Cerebellar nuclear complex (tissue), 1 donor: ENCODE data around the gene TNKS2.
"Not testable (repeated sequence)": the region's sequence is repeated elsewhere in the genome, so short reads cannot be mapped to it uniquely, and the experiment has no call there.

Source experiments
- DNase-seq, 2 experiments: peaks; one replicate each; lab custom pipeline; 2025; lab: John Stamatoyannopoulos, UW

The TNKS2 gene

GRCh38 chr10:91796331-91797047 lies 1.7 kb upstream of the TNKS2 start:
- no peak for DNase-seq

GRCh38 chr10:91797048-91797690 lies 1.1 kb upstream of the TNKS2 start:
- no peak for DNase-seq

- DNase-seq, result no peak
Observed at GRCh38 chr10:91798649-91799611, 704 bp downstream of the TNKS2 start.

- DNase-seq, result no peak
Observed at GRCh38 chr10:91799612-91799975, 1.4 kb downstream of the TNKS2 start.

GRCh38 chr10:91800182-91800581 lies 2.0 kb downstream of the TNKS2 start:
- DNase-seq, result no peak

- DNase-seq, result no peak
Observed at GRCh38 chr10:91800756-91801155, 2.5 kb downstream of the TNKS2 start.

- no peak for DNase-seq
Observed at GRCh38 chr10:91803386-91804125, 5.3 kb downstream of the TNKS2 start.

- no peak for DNase-seq
Observed at GRCh38 chr10:91804126-91804510, 5.9 kb downstream of the TNKS2 start.

GRCh38 chr10:91805110-91805838 lies 7.0 kb downstream of the TNKS2 start:
- DNase-seq, result no peak

GRCh38 chr10:91807264-91807663 lies 9.0 kb downstream of the TNKS2 start:
- DNase-seq, result not testable (repeated sequence)

- DNase-seq, result no peak
Observed at GRCh38 chr10:91813251-91813650, 15.0 kb downstream of the TNKS2 start.

- no peak for DNase-seq
Observed at GRCh38 chr10:91816981-91817380, 18.8 kb downstream of the TNKS2 start.

- DNase-seq, result no peak
Observed at GRCh38 chr10:91820144-91820543, 21.9 kb downstream of the TNKS2 start.

GRCh38 chr10:91824076-91824475 lies 25.9 kb downstream of the TNKS2 start:
- DNase-seq, result no peak

GRCh38 chr10:91829268-91829667 lies 31.0 kb downstream of the TNKS2 start:
- DNase-seq, result no peak

- DNase-seq, result no peak
Observed at GRCh38 chr10:91838199-91838598, 40.0 kb downstream of the TNKS2 start.

GRCh38 chr10:91843083-91843482 lies 44.9 kb downstream of the TNKS2 start:
- no peak for DNase-seq

- no peak for DNase-seq
Observed at GRCh38 chr10:91856637-91857036, 58.4 kb downstream of the TNKS2 start.

GRCh38 chr10:91860885-91861284 lies 62.7 kb downstream of the TNKS2 start:
- no peak for DNase-seq

GRCh38 chr10:91864099-91864498 lies 65.9 kb downstream of the TNKS2 start:
- peak; percentile 11 to 49 for DNase-seq

- DNase-seq, result no peak
Observed at GRCh38 chr10:91864744-91865143, 66.5 kb downstream of the TNKS2 start.
